Stimulated activated CD8-positive, alpha-beta memory T cell treated with anti-CD3 and anti-CD28 coated beads, Interleukin-7, amount 100 ng/mL, for 1 hour (primary cell): Measurements from ENCODE around the gene ATP9B.
"Not testable (repeated sequence)": the region's sequence is repeated elsewhere in the genome, so short reads cannot be mapped to it uniquely, and the experiment has no call there.

Experiments used
- DNase-seq, 2 donors: peaks; one replicate each; pipeline ENCODE4 v3.0.0-alpha.2; 2020; ENCODE audit warnings: low read depth in 2 of 2

The ATP9B gene

GRCh38 chr18:79070486-79070885 lies 1.3 kb downstream of the ATP9B start:
- DNase-seq: no peak

GRCh38 chr18:79071037-79071436 lies 1.8 kb downstream of the ATP9B start:
- DNase-seq: no peak

- DNase-seq: no peak
Measured at GRCh38 chr18:79071503-79072210, 2.5 kb downstream of the ATP9B start.

- not testable (repeated sequence) for DNase-seq
Measured at GRCh38 chr18:79072655-79073054, 3.5 kb downstream of the ATP9B start.

GRCh38 chr18:79077181-79077580 lies 8.0 kb downstream of the ATP9B start:
- DNase-seq: no peak

GRCh38 chr18:79078791-79079190 lies 9.6 kb downstream of the ATP9B start:
- not testable (repeated sequence) for DNase-seq

GRCh38 chr18:79092874-79093273 lies 23.7 kb downstream of the ATP9B start:
- no peak for DNase-seq

- DNase-seq: no peak
Measured at GRCh38 chr18:79093986-79094385, 24.8 kb downstream of the ATP9B start.

GRCh38 chr18:79095216-79095615 lies 26.0 kb downstream of the ATP9B start:
- DNase-seq: no peak

- no peak for DNase-seq
Measured at GRCh38 chr18:79100944-79101343, 31.8 kb downstream of the ATP9B start.

- no peak for DNase-seq
Measured at GRCh38 chr18:79102886-79103285, 33.7 kb downstream of the ATP9B start.

- no peak for DNase-seq
Measured at GRCh38 chr18:79104137-79104536, 34.9 kb downstream of the ATP9B start.

GRCh38 chr18:79105455-79105854 lies 36.3 kb downstream of the ATP9B start:
- no peak for DNase-seq

- DNase-seq: no peak
Measured at GRCh38 chr18:79106084-79106483, 36.9 kb downstream of the ATP9B start.

- no peak for DNase-seq
Measured at GRCh38 chr18:79107886-79108285, 38.7 kb downstream of the ATP9B start.

GRCh38 chr18:79108549-79109215 lies 39.5 kb downstream of the ATP9B start:
- no peak for DNase-seq

- no peak for DNase-seq
Measured at GRCh38 chr18:79111483-79111882, 42.3 kb downstream of the ATP9B start.

GRCh38 chr18:79117385-79117784 lies 48.2 kb downstream of the ATP9B start:
- DNase-seq: no peak

GRCh38 chr18:79117788-79118187 lies 48.6 kb downstream of the ATP9B start:
- no peak for DNase-seq

- no peak for DNase-seq
Measured at GRCh38 chr18:79118797-79119196, 49.6 kb downstream of the ATP9B start.

- no peak for DNase-seq
Measured at GRCh38 chr18:79121746-79122474, 52.7 kb downstream of the ATP9B start.

GRCh38 chr18:79123948-79124347 lies 54.8 kb downstream of the ATP9B start:
- no peak for DNase-seq

GRCh38 chr18:79129120-79129519 lies 59.9 kb downstream of the ATP9B start:
- no peak for DNase-seq
